D341Med (cell line): ENCODE data around the gene PIWIL4.
"Not testable (repeated sequence)": the region's sequence is repeated elsewhere in the genome, so short reads cannot be mapped to it uniquely, and the experiment has no call there.

Source experiments
- DNase-seq: peaks from one replicate; pipeline ENCODE4 v3.0.0; 2012; ENCODE audit warnings: low spot score

The PIWIL4 gene

DNA sequence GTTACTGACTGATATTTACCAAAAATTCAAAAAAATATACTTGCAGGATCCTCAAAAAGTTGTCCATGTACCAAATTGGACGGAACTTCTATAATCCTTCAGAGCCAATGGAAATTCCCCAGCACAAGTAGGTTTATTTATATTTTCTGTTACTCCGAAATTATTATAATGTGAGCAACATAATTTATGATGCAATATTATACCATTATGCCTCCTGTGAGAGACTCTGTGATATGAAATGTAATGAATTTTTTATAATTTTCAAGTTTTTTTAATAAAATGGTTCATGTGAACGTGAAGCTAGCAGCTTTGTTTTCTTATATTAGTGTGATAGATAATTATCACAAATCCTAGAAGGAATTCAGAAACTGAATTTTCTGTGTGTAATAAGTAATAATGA, 18.2 kb downstream of the PIWIL4 start:
- DNase-seq, result no peak

DNA sequence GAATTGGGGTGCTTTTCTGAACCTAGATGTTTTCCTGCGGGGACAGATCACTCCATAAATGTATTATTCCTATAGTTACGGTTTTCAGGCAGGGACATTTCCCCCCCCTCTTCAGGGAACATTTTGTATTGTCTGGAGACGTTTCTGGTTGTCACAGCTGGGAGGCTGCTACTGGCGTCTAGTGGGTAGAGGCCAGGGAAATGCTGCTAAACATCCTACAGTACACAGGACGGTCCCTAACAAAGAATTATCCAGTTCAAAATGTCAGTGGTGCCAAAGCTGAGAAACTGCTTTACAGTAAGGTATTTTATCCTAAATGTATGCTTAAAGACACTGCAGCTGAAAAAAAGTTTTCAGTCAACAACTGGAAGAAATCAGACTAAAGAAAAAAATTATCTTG, 19.4 kb downstream of the PIWIL4 start:
- DNase-seq, result no peak

DNA sequence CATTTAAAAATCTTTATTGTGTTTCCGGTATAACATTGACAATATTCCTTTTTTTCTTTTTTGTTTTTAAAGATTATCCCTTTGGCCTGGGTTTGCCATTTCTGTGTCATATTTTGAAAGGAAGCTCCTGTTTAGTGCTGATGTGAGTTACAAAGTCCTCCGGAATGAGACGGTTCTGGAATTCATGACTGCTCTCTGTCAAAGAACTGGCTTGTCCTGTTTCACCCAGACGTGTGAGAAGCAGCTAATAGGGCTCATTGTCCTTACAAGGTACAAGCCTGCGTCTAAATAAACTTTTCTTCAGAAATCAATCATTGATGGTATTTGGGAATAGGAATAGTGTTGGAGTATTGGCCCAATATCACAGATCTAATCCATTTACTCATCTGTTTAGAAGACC, 19.8 kb downstream of the PIWIL4 start:
- DNase-seq, result no peak

GRCh38 chr11:94588366-94588942, 21.3 kb downstream of the PIWIL4 start:
- DNase-seq, result no peak

DNA sequence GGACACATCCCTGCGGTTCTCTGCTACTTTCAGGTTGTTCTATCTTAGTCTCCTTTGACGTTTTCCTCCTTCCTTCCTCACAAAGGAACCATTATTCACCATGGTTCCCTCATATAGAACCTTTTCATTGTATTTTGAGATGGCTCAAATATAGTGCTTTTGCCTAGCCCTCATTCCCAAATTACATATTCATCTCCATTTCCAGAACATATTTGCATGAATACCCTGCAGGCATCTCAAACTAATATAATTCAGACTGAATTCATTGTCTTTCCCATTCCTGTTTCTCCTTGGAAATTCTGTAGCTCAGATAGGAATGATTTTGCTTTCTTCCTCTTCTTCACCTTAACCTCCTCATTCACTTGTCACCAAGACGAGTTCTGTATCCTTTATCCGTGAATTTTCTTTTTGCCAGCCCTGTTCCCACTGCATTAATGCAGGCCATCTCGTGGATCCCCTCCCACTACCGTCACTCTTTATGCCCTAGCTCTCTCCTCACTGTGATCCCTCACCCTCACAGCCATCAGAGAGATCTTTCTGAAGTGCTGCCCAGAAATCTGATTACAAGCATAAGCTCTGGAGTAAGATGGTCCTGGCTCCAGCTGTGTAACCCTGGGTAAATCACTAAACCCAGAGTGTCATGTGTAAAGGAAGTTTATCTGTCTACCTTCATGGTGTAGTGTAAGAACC, 23.3 kb downstream of the PIWIL4 start:
- DNase-seq, result no peak

DNA sequence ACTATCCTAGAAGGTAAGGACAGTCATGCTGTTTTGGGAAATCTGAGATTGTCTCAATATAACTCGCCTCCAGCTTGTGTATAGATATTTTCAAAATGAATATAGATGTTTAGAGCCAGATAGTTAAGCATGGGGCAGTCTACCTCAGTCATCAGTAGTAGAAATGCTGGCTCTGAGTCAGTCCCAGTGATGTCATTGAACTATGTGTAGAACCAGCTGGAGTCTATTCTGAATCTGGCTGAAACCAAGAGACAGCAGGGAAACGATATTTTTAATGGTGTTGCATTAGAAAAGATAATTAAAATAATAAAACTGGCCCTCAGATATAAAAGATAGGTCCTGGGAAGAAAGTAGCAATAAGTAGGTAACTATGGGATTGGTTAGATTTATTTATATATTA, 25.9 kb downstream of the PIWIL4 start:
- no peak for DNase-seq

GRCh38 chr11:94595076-94595475, 27.9 kb downstream of the PIWIL4 start:
- no peak for DNase-seq

GRCh38 chr11:94597896-94598295, 30.7 kb downstream of the PIWIL4 start:
- no peak for DNase-seq

- DNase-seq, result no peak
Measured at GRCh38 chr11:94599510-94599909, 32.3 kb downstream of the PIWIL4 start.

- peak; percentile 57 for DNase-seq
Measured at GRCh38 chr11:94602430-94603372, 35.5 kb downstream of the PIWIL4 start.

GRCh38 chr11:94603587-94603986, 36.4 kb downstream of the PIWIL4 start:
- DNase-seq, result no peak

DNA sequence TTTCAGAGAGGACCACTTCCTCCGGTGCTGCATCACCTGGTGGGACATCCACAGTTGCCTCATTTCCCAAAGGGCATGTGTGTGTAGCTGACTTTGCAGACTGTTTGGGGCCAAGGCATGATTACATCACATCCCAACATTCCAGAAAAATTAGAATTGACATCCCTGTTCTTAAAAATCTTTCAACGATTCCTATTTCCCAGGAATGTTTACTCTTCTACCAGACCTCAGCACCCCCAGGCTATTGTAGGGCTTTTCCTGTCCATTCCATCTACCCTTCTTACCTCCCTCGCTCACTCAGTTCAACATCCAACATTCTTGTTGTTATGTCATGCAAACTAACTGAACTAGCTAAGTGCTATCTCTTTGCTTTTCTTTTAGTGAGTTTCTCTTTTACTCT, 37.3 kb downstream of the PIWIL4 start:
- DNase-seq, result no peak

DNA sequence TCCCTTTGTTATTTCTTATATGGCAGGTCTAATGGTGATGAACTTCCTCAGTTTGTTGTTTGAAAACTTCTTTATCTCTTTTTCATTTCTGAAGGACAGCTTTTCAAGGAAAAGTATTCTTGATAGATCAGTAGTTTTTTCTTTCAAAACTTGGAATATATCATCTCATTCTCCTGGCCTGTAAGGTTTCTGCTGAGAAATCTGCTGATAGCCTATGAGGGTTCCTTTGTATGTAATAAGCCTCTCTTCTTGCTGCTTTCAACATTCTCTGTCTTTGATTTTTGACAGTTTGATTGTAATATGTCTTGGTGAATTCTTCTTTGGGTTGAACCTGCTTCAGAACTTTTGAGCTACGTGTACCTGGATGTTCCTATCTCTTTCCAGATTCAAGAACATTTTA, 46.0 kb downstream of the PIWIL4 start:
- no peak for DNase-seq

DNA sequence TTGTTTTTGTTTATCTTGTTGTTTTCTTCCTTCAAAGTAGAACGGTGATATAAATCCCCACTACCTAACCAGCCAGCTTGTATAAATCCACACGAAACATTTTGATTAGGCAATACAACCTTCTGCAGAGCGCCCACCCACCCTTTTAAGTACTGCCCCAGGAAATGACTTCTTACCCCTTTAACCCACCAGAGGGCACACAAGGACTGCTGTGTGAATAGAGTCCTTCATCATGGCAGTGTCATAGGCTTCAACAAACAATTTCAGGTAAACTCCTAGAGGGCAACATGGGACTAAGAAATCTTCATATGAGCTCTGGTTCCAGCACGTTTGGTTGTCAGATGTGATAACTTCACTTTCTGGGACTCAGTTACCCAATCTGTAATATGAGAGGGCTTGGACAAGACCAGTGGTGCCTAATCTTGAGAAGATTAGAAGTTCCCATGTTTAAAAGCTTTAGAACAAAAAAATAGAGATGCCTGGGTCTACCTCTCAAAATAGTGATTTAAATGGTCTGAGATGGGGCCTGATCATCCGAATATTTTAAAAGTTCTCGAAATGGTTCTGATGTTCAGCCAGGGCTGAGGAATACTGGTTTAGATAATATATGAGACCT, 56.1 kb downstream of the PIWIL4 start:
- peak; percentile 75 for DNase-seq

- DNase-seq, result not testable (repeated sequence)
Measured at GRCh38 chr11:94625422-94625821, 58.3 kb downstream of the PIWIL4 start.

GRCh38 chr11:94627003-94627560, 59.9 kb downstream of the PIWIL4 start:
- DNase-seq, result not testable (repeated sequence)

DNA sequence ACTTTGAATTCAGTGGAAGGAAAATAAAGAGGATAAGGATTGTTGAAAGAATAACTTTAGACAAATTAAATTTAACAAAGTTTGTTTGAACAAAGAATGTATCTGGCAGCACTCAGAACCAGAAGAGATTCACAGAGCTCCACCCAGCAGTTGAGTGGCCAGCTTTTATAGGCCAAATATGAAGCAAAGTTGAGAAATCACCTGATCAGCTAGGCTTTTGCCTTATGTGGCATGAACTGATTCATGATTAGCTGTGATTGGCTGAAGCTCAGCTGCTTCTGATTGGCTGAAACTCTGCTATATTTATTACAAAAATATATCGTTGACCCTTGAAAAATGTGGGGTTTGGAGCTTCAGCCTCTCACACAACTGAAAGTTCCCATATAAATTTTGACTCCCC, 62.6 kb downstream of the PIWIL4 start:
- DNase-seq, result no peak

GRCh38 chr11:94630221-94630620, 63.1 kb downstream of the PIWIL4 start:
- no peak for DNase-seq

GRCh38 chr11:94632356-94632755, 65.2 kb downstream of the PIWIL4 start:
- no peak for DNase-seq

DNA sequence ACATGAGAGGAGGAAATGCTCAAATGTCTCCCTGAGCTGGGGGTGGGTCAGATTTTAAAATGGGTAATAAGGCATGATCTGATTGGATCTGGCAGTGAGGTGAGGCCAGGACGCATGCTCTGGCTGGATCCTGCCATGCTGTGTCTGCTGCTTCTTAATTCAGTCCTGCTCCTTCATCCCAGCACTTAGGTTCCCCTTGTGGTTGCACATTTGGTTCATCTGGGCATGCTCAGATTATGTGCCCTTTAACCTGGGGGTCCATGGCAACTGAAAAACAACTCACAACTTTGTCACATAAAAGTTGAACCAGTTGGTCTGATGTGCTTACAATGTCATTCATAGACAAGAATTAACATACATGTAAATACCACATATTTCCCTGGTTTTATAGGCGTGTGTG, 67.9 kb downstream of the PIWIL4 start:
- no peak for DNase-seq

GRCh38 chr11:94636388-94636949, 69.3 kb downstream of the PIWIL4 start:
- no peak for DNase-seq
